Gastrocnemius medialis (tissue), 4 donors: ENCODE measurements around the gene DIP2A.

Experiments used
- CTCF ChIP-seq, 5 experiments: fragments of 450-650 bp in 3 of 5; fragments of 200-600 bp in 2 of 5; sonication (generic) in 2 of 5; IDR thresholded peaks in 4 of 5; conservative IDR thresholded peaks in 1 of 5; 1 replicate in 4 of 5; 2 replicates in 1 of 5; pipeline ENCODE4 v1.5.1; 2016 to 2019; ENCODE audit warnings: antibody characterized with exemption in 5 of 5, mild to moderate bottlenecking in 3 of 5, moderate library complexity in 3 of 5
- POLR2A ChIP-seq, 2 donors: fragments of 450-650 bp; IDR thresholded peaks; one replicate each; pipeline ENCODE4 v1.6.1; 2017; ENCODE audit warnings: antibody characterized with exemption in 2 of 2, mild to moderate bottlenecking in 2 of 2, moderate library complexity in 2 of 2

- no peak for TF ChIP-seq CTCF (IDR thresholded peaks at IDR 0.05 in 4 of 5, conservative IDR thresholded peaks at IDR 0.05 in 1 of 5)
- TF ChIP-seq POLR2A (IDR thresholded peaks at IDR 0.05) = no peak
Observed at GRCh38 chr21:46545911-46546310, 87.2 kb downstream of the DIP2A start.
